ACC112 (cell line): ENCODE data around the gene GRIK1.

Source experiments
- H2AFZ ChIP-seq: fragments of 200-600 bp; sonication (generic); one replicate; pipeline ENCODE4 v1.6.0; 2017; ENCODE audit warnings: antibody characterized with exemption, low read length; ENCODE audit not compliant: unreplicated experiment
- H3K27ac ChIP-seq: fragments of 200-600 bp; sonication (generic); 2 replicates; pipeline ENCODE4 v1.5.1; 2014; ENCODE audit warnings: low read depth, mild to moderate bottlenecking, antibody characterized with exemption, low read length, moderate library complexity
- H3K27me3 ChIP-seq: fragments of 200-600 bp; sonication (generic); 2 replicates; pipeline ENCODE4 v1.6.1; 2014; ENCODE audit warnings: mild to moderate bottlenecking, antibody characterized with exemption, low read length, moderate library complexity, mixed read lengths; ENCODE audit not compliant: insufficient read depth
- H3K36me3 ChIP-seq: fragments of 200-600 bp; sonication (generic); 2 replicates; pipeline ENCODE4 v1.6.1; 2016; ENCODE audit warnings: mild to moderate bottlenecking, antibody characterized with exemption, low read length, moderate library complexity, mixed read lengths; ENCODE audit not compliant: insufficient read depth
- H3K4me1 ChIP-seq: fragments of 200-600 bp; sonication (generic); one replicate; pipeline ENCODE4 v1.6.1; 2016; ENCODE audit warnings: low read length, mixed read lengths; ENCODE audit not compliant: insufficient read depth, unreplicated experiment, control insufficient read depth
- H3K4me3 ChIP-seq: fragments of 200-600 bp; sonication (generic); 2 replicates; pipeline ENCODE4 v1.5.1; 2014; ENCODE audit warnings: mild to moderate bottlenecking, low read depth, low read length
- H3K79me2 ChIP-seq: fragments of 200-600 bp; sonication (generic); one replicate; pipeline ENCODE4 v1.6.0; 2016; ENCODE audit warnings: low read length; ENCODE audit not compliant: control insufficient read depth, unreplicated experiment, insufficient read depth

Gene GRIK1

DNA sequence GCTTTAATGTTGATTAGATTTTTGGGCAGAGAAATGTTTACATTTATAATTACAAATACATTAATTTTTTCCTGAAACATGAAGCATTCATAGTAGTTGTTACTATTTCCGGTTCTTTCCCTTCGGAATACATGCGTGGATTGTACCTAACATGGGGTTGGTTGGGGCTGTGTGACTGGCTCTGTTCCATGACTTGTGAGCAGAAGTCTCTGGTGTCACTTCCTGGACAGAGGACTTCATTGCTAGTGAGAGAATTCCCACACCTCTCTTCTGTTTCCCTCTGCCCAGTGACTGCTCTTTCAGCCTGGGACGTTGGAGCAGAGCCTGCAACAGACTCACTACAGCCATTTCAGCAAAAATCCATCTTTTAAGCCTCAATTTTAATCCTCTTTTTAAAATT lies 231.4 kb downstream of the GRIK1 start:
- H3K79me2 ChIP-seq, result no peaks in the 10 kb centered on the region
- no peaks in the 10 kb centered on the region for H3K36me3 ChIP-seq
- peaks cover 10% of the 10 kb centered on the region for H3K4me1 ChIP-seq
- no peak overlapping the region for H3K4me3 ChIP-seq
- H3K27ac ChIP-seq, result no peak overlapping the region
- no peak overlapping the region for H2AFZ ChIP-seq
- H3K27me3 ChIP-seq, result no peaks in the 10 kb centered on the region

GRCh38 chr21:29704719-29705118 lies 235.1 kb downstream of the GRIK1 start:
- Histone ChIP-seq H2AFZ (peak overlapping the region; percentile 77), H3K79me2 (no peaks in the 10 kb centered on the region), H3K27me3 (no peaks in the 10 kb centered on the region), H3K36me3 (no peaks in the 10 kb centered on the region), H3K4me3 (no peak overlapping the region), H3K27ac (no peak overlapping the region), H3K4me1 (peaks cover 10% of the 10 kb centered on the region)

DNA sequence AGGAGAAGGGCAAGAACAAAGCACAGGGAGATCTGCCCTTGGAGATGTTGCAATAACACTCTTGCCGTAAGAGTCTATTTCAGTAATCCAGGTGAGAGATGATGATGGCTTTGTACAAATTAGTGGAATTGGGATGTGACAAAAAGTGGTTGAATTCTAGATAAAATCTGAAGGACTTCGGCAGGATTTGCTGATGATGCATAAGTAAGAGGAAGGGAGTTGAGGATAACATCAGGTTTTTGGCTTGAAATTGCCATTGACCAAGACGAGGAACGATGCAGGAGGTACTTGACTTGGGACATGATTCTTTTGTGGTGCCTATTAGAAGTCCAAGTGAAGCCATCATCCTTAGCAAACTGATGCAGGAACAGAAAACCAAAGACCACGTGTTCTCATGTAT lies 238.1 kb downstream of the GRIK1 start:
- no peaks in the 10 kb centered on the region for H3K27me3 ChIP-seq
- no peak overlapping the region for H2AFZ ChIP-seq
- no peak overlapping the region for H3K4me3 ChIP-seq
- no peak overlapping the region for H3K27ac ChIP-seq
- no peaks in the 10 kb centered on the region for H3K79me2 ChIP-seq
- H3K36me3 ChIP-seq, result no peaks in the 10 kb centered on the region
- peaks cover 10% of the 10 kb centered on the region for H3K4me1 ChIP-seq

- Histone ChIP-seq H3K27ac (no peak overlapping the region), H2AFZ (no peak overlapping the region), H3K4me3 (no peak overlapping the region), H3K27me3 (no peaks in the 10 kb centered on the region), H3K36me3 (no peaks in the 10 kb centered on the region), H3K4me1 (no peaks in the 10 kb centered on the region), H3K79me2 (no peaks in the 10 kb centered on the region)
Observed at GRCh38 chr21:29697555-29698193, 242.1 kb downstream of the GRIK1 start.

GRCh38 chr21:29696937-29697336 lies 242.9 kb downstream of the GRIK1 start:
- H3K4me3 ChIP-seq, result no peak overlapping the region
- no peak overlapping the region for H2AFZ ChIP-seq
- H3K36me3 ChIP-seq, result no peaks in the 10 kb centered on the region
- no peak overlapping the region for H3K27ac ChIP-seq
- H3K27me3 ChIP-seq, result no peaks in the 10 kb centered on the region
- H3K4me1 ChIP-seq, result no peaks in the 10 kb centered on the region
- H3K79me2 ChIP-seq, result no peaks in the 10 kb centered on the region

GRCh38 chr21:29691616-29692491 lies 247.9 kb downstream of the GRIK1 start:
- Histone ChIP-seq H2AFZ (no peak overlapping the region), H3K4me1 (no peaks in the 10 kb centered on the region), H3K27me3 (no peaks in the 10 kb centered on the region), H3K4me3 (no peak overlapping the region), H3K79me2 (no peaks in the 10 kb centered on the region), H3K36me3 (no peaks in the 10 kb centered on the region), H3K27ac (no peak overlapping the region)

DNA sequence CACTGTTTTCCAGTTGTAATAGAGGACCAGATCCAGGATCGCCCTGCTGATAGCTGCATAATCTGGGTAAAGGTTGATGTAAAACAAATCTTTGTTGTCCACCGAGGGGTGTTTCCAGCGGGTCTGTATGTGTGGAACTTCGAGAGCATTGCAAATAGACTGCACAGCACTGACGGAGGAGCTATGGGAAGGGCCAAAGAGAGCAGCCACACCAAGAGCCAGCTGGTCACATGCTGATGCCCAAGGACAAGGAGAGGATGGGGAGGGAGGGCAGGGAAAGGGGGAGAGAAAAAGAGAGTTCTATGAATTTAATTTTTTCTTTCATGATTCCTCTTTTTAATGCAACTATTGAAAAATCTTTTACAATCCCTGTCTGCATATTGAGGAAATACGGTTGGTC lies 250.0 kb downstream of the GRIK1 start:
- H3K4me3 ChIP-seq, result no peak overlapping the region
- no peak overlapping the region for H2AFZ ChIP-seq
- H3K4me1 ChIP-seq, result no peaks in the 10 kb centered on the region
- H3K36me3 ChIP-seq, result no peaks in the 10 kb centered on the region
- no peak overlapping the region for H3K27ac ChIP-seq
- no peaks in the 10 kb centered on the region for H3K79me2 ChIP-seq
- H3K27me3 ChIP-seq, result no peaks in the 10 kb centered on the region

DNA sequence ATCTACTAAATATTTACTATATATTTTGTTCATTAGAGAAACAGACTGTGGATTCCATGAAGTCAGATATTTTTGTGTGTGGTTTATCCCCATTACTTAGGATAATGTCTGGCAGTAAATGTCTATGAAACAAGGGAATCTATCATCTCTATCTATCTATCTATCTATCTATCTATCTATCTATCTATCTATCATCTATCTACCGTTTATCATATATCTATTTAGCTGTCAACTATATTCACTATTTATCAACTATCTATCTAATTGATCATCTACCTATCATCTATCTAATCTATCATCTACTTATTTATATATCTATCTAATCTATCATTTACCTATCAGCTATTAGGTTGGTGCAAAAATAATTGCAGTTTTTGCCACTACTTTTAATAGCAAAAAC lies 255.7 kb downstream of the GRIK1 start:
- Histone ChIP-seq H2AFZ (no peak overlapping the region), H3K27ac (no peak overlapping the region), H3K27me3 (no peaks in the 10 kb centered on the region), H3K4me1 (peaks cover 5% of the 10 kb centered on the region), H3K4me3 (no peak overlapping the region), H3K79me2 (no peaks in the 10 kb centered on the region), H3K36me3 (no peaks in the 10 kb centered on the region)

DNA sequence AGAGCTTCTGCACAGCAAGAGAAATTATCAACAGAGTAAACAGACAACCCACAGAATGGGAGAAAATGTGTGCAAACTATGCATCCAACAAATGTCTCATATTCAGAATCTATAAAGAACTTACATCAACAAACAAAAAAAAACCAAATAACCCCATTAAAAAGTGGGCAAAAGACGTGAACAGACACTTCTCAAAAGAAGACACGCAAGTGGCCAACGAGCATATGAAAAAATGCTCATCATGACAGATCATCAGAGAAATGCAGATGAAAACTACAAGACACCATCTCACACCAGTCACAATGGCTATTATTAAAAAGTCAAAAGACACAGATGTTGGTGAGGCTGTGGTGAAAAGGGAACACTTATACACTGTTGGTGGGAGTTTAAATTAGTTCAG lies 257.0 kb downstream of the GRIK1 start:
- Histone ChIP-seq H3K4me1 (peaks cover 18% of the 10 kb centered on the region), H3K36me3 (no peaks in the 10 kb centered on the region), H3K27me3 (no peaks in the 10 kb centered on the region), H3K79me2 (no peaks in the 10 kb centered on the region), H3K4me3 (no peak overlapping the region), H3K27ac (no peak overlapping the region), H2AFZ (no peak overlapping the region)

DNA sequence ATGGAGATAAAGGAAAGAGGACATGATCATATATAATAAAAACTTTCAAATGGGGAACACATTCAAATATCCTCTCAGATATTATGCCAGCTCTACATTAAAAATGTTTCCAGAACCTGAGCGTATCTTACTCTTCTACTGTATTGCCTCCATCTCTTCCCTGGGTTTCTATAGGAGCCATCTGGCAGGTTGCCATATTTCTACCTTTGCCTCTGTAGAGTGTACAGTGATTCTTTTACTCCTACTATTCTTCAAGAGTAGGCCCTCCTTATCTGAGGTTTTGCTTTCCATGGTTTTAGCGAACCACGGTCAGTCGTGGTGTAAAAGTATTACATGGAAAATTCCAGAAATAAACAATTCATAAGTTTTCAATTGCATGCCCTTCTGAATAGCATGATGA lies 259.5 kb downstream of the GRIK1 start:
- Histone ChIP-seq H3K36me3 (no peaks in the 10 kb centered on the region), H3K4me1 (peaks cover 18% of the 10 kb centered on the region), H3K4me3 (no peak overlapping the region), H3K27me3 (no peaks in the 10 kb centered on the region), H3K27ac (no peak overlapping the region), H2AFZ (no peak overlapping the region), H3K79me2 (no peaks in the 10 kb centered on the region)

GRCh38 chr21:29678626-29679025 lies 261.2 kb downstream of the GRIK1 start:
- no peak overlapping the region for H3K4me3 ChIP-seq
- H3K27ac ChIP-seq, result peak overlapping the region; percentile 54
- H3K4me1 ChIP-seq, result peaks cover 18% of the 10 kb centered on the region
- H3K79me2 ChIP-seq, result no peaks in the 10 kb centered on the region
- H2AFZ ChIP-seq, result no peak overlapping the region
- no peaks in the 10 kb centered on the region for H3K27me3 ChIP-seq
- no peaks in the 10 kb centered on the region for H3K36me3 ChIP-seq
